NCI-H748 (cell line): ENCODE results near the gene SERINC5.
"Not testable (repeated sequence)": the region's sequence is repeated elsewhere in the genome, so short reads cannot be mapped to it uniquely, and the experiment has no call there.

ENCODE experiments used
- DNase-seq: peaks from one replicate; lab custom pipeline; 2025; ENCODE audit not compliant: unreplicated experiment; lab: John Stamatoyannopoulos, UW

The SERINC5 gene

DNA sequence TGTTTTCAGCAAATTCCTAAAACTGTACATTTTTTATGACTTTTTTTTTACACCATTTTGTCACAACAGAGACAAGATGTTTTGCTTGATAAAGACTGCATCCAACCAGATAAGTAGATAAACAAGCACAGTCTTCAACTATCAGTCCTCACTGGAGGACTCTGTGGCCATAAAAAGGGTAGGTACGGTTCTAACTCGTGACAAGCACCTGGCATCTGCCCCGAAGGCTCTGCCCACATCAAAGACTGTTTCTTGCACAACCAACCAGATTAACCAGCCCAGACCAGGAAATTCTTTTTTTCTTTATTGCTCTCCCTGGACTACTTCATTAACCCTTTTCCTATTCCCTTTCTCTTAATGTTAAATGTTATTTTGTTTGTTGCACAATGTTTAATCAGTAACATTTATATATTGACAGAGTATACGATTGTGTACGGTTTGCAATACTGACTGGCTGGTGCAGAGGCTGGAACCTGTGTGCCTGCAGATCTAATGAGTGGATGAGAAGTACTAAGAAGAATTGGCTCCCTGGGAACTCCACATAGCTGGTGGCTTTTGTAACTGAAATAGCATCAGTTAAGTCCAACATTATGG is 74.1 kb downstream of the SERINC5 start:
- peak; percentile 27 for DNase-seq

DNA sequence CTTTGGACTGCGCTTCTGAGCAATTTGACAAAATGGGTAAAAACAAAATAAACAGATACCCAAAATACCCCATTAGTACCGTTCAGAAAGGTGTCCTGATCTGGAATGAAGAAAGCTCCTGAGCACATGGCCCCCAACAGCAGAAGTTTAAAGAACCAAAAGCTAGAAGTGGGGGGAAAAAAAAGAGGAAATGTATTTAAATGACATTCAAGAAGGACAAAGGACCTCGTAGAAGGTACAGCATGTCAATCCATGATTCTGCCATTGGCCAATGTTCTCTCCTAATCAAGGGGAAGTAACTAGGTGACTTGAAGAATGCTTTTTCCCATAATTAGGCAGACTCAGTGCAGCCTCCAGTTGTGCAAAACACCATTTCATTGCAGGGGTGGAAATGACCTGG is 78.6 kb downstream of the SERINC5 start:
- no peak for DNase-seq

DNA sequence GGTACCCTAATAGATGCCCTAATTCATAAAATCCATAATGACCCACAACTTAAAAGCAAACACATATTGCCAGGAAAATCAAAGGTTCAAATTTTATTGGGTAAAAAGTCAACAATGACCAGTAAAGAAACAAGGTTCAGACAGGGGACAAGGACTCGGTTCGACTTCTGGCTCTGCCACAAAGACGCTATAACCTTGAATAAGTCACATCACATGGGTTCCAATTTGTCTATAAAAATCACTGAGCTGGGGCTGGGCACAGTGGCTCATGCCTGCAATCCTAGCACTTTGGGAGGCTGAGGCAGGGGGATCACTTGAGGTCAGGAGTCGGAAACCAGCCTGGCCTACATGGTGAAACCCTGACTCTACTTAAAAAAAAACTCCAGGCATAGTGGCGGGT is 80.5 kb downstream of the SERINC5 start:
- DNase-seq = no peak

- DNase-seq = no peak
Observed at GRCh38 chr5:80174790-80175189, 81.1 kb downstream of the SERINC5 start.

GRCh38 chr5:80172067-80172695 is 83.7 kb downstream of the SERINC5 start:
- no peak for DNase-seq

DNA sequence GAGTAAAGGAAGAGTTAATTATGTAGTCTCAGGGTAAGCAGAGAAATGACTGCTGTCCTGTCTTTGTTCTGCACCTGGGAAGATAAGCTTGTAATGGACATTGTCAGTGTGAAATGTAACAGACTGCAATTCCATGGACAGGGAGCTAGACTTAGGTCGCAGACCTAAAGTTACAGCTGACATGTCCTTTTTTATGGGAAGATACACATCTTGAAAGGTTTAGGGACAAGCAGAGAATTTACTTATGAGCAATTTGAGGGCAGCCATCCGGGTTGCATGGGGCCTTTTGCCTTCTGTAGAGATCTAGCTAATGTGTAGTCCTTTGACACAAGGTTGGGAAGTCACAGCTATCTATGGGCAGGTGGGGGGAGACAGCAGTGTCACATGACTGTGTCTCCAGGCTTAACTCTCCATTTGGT is 85.7 kb downstream of the SERINC5 start:
- no peak for DNase-seq

DNA sequence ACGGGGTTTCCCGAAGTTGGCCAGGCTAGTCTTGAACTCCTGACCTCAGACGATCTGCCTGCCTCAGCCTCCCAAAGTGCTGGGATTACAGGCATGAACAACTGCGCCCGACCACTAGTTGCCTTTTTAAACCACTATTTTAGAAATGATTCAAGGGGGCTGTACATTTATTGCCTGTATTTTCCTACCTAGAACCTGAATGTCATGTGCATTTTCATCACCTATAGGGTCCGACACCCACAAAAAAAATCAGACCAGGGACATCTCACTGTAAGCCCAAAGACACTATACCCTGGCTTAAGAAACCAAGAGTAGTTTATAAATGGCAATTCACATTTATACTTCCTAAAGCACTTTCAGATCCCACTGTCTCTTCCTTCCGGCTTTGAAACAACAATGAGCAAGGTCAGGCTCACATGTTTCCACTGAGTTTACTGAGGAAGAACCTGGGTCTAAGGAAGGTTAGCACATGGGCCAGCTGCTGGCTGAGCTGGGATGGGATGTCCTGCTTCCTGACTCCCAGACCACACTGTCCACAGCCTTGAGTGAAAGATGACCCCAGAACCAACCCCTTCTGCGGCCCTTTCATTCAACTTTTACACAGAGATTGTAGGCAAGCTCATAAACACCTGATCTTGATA is 87.3 kb downstream of the SERINC5 start:
- DNase-seq = no peak

- no peak for DNase-seq
Observed at GRCh38 chr5:80165452-80165851, 90.4 kb downstream of the SERINC5 start.

GRCh38 chr5:80161165-80161564 is 94.7 kb downstream of the SERINC5 start:
- DNase-seq = no peak

DNA sequence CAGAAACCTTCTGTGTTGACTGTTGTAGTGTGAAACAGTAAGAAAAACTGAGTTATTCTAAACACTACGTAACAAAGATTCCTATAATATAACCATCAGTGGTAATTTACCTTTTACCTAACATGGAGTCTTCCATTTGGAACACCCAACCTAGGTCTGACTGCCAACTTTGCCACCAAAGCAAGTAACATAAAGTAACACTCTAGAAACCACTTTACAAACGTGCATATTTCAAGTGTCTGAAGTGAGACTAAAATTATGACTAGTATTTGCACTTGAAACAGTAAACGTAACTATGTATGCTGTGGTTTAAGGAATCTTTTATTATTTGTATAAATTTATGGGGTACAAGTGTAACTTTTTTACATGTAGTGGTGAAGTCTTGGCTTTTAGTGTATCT is 95.6 kb downstream of the SERINC5 start:
- DNase-seq = no peak

GRCh38 chr5:80159133-80159815 is 96.6 kb downstream of the SERINC5 start:
- DNase-seq = no peak

- no peak for DNase-seq
Observed at GRCh38 chr5:80156156-80156555, 99.7 kb downstream of the SERINC5 start.

DNA sequence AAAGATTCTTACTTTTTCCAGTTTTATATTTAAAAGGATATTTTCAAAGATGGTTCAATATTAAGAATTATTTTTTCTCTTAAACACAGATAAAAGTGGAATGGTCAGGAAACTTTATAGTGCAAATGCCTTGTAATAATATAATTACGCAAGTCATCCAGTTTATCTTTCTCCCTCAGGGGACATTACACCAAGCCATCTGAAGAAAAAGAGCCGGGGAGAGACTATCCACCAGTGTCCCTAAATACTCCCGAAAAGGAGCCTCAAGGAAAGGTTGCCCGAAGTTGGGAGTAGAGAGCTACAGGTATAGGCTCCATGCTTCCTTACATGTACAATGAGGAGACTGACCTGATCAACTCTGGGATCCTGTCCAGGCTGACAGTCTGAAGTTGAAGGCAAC is 101.1 kb downstream of the SERINC5 start:
- no peak for DNase-seq

GRCh38 chr5:80154289-80154688 is 101.6 kb downstream of the SERINC5 start:
- DNase-seq = not testable (repeated sequence)

DNA sequence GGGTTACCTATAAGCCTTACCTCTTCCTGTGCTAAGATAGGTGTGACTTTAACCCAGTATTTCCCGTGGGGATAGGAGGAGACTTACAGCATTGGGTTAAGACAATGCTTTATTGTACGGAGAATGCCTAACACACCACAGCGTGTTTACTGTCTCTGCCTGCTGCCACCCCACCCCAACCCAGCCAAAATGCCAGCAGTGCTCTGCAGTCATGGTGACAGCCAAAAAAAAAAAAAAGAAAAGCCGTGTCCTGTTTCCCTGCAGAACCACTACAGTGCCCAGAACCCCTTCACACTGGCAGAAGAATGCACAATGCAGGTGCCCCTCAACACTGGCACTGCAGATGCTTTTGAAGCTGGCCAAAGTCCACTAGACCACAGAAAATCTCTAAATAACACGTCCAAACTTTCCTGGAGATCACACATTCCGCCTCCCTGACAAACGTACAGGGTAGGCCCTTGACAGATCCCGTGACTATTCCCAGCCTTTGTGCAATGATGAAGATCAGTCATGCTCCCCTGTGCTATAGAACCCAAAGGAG is 102.2 kb downstream of the SERINC5 start:
- peak; percentile 10 for DNase-seq

DNA sequence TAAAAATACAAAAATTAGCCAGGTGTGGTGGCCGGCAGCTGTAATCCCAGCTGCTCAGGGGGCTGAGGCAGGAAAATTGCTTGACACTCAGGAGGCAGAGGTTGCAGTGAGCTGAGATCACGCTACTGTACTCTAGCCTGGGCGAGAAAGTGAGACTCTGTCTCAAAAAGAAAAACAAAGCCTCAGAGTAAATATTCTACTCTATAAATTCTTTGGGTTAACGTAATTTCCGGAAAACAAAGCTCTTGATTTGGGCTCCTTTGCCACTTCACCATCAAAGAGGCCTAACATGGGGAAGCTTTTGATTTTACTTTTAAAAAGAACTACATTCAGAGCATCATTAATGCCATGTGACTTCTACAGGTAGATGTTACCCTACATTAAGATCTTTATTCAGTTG is 103.1 kb downstream of the SERINC5 start:
- DNase-seq = no peak

DNA sequence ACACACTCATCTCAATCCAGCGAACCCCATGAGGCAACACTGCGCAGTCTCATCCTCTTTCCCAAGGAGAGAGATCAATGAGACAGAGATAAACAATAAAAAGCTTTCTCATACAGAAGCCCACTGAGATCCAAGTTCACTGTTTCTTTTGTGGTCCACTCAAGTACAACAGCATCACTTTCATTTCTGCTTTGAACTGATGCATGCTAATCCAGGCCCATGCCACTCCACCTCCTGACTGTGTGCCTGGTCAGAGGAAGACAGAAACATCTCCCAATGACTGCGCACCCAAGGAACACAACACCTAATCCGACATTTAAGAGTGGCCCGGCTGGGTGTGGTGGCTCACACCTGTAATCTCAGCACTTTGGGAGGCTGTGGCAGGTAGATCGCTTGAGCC is 104.0 kb downstream of the SERINC5 start:
- no peak for DNase-seq

- no peak for DNase-seq
Observed at GRCh38 chr5:80150731-80151130, 105.1 kb downstream of the SERINC5 start.

DNA sequence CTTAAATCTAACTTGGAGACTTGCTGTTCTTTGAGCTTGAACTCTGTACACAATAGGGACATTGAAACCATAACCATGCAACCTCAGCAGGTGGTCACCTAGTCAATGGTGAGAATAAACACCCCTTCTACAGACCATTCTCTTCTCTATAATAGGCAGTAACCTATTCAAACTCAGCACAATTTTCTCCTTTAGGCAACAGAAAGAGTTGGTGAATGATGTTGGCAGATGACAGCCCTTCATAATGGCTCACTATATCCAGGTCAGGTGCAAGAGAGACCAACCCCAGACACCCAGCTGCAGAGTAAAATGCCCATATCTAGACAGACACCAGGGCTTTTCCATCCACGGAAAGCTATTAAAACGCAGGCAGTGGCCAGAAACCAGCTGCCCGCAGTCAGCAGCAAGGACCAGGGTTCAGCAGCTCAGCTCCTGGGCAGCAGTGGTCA is 106.7 kb downstream of the SERINC5 start:
- DNase-seq = peak; percentile 97

DNA sequence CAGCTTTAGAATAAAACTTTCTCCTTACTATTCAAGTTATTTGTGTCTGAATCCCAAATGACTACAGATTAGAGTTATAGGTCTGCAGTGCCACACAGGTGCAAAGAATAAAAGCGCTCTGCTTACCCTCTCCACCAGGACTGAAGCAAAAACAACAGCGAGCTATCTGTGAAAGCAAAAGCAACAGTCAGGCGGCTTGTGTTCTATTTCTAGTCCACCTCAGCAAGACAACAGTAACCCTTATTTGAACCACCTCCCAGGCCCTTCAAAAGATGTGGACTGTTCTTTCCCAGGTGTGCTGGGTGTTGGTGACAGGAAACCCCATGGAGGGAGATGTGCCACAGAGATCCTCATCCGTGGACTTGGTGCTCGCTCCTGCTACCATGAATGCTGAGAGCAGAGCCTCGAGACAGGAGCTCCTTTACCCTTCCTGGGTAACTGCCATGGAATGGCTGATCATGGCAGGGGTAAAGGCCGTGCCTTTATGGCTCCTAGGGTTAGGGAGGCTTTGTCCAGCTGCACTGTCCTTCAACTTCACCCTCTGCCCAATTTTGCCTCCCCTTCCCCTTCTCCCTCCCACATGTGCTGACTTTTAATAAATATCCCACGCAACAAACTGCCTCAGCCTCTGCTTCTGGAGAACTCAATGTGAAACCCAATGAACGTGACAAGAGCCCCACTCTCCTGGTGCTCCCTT is 108.6 kb downstream of the SERINC5 start:
- no peak for DNase-seq

- DNase-seq = no peak
Observed at GRCh38 chr5:80146046-80146445, 109.8 kb downstream of the SERINC5 start.
